ENCODE measurements around the gene GNB1L. TPM values are rescaled to one million over a fixed set of nuclear protein-coding genes. Genes with fewer than 3 reads are reported as not detected.
A peak's percentile ranks its signal among the peaks of the same experiment; 100 is the strongest.

Gene GNB1L
- total and polyA plus RNA-seq, 2 of the 13 experiments (the other 11 are each of a cell fraction or from before 2014, with no cell fraction given): 2.5 to 7.4 TPM

- no peak for TF ChIP-seq ZNF407 (CRISPR knock-in tag; IDR thresholded peaks at IDR 0.05; ENCODE audit: not compliant biosample characterization)
- no peak for TF ChIP-seq ZNF33B (CRISPR knock-in tag; IDR thresholded peaks at IDR 0.05)
- TF ChIP-seq ZNF292 (CRISPR knock-in tag; IDR thresholded peaks at IDR 0.05; ENCODE audit: borderline replicate concordance, low read depth): peak; percentile 56; the same call in 1 of the 2 replicates
- TF ChIP-seq ZNF607 (CRISPR knock-in tag; IDR thresholded peaks at IDR 0.05; ENCODE audit: borderline replicate concordance): peak; percentile 70; the same call in 1 of the 2 replicates
- TF ChIP-seq HNF4G (IDR thresholded peaks at IDR 0.05; ENCODE audit: borderline replicate concordance, low read depth, low read length): peak; percentile 64; the same call in 1 of the 2 replicates
- peak; percentile 63; the same call in 1 of the 2 replicates for TF ChIP-seq HNF4G (CRISPR knock-in tag; IDR thresholded peaks at IDR 0.05; ENCODE audit: borderline replicate concordance, low read depth)
- TF ChIP-seq ZNF264 (CRISPR knock-in tag; IDR thresholded peaks at IDR 0.05): no peak
- peak; percentile 26; the same call in 1 of the 2 replicates for TF ChIP-seq ZFP91 (CRISPR knock-in tag; IDR thresholded peaks at IDR 0.05; ENCODE audit: borderline replicate concordance)
- TF ChIP-seq TCF12 (IDR thresholded peaks at IDR 0.05): no peak
- TF ChIP-seq TCF12 (CRISPR knock-in tag; IDR thresholded peaks at IDR 0.05): no peak
- TF ChIP-seq TBP (CRISPR knock-in tag; IDR thresholded peaks at IDR 0.05): no peak
- TF ChIP-seq MED1 (CRISPR knock-in tag; IDR thresholded peaks at IDR 0.05): peak; percentile 64
- TF ChIP-seq KDM2A (CRISPR knock-in tag; IDR thresholded peaks at IDR 0.05; ENCODE audit: borderline replicate concordance, low read depth): peak; percentile 31; the same call in 1 of the 2 replicates
- peak; percentile 84 for TF ChIP-seq ZNF296 (CRISPR knock-in tag; conservative IDR thresholded peaks at IDR 0.05)
- no peak for TF ChIP-seq NFE2L1 (CRISPR knock-in tag; IDR thresholded peaks at IDR 0.05; ENCODE audit: borderline replicate concordance)
Measured at GRCh38 chr22:19898831-19899567, 44.3 kb upstream of the GNB1L start (continued).

All from HepG2 (cell line).